Heart left ventricle (tissue), 16 donors: ENCODE results near the gene SEC14L5. TPM values are rescaled to one million over a fixed set of nuclear protein-coding genes. Genes with fewer than 3 reads are reported as not detected.

Experiments used
- ATAC-seq, 4 donors: fragments of 200-7000 bp; cut with Tn5 transposase; one replicate each; pipeline ENCODE4 v1.9.1; 2020 to 2022; ENCODE audit warnings: moderate library complexity in 4 of 4, mild to moderate bottlenecking in 3 of 4, moderate number of reproducible peaks in 1 of 4
- DNase-seq, 5 donors: peaks; one replicate each; pipeline ENCODE4 v3.0.0-alpha.2; 2020
- H3K27ac ChIP-seq, 12 donors: fragments of 200-600 bp; sonication (generic) in 4 of 12; one replicate each; pipeline versions ENCODE4 v1.5.0 to v1.8.0; 2016 to 2022; ENCODE audit warnings: mild to moderate bottlenecking in 2 of 12
- H3K27me3 ChIP-seq, 9 donors: fragments of 200-600 bp; sonication (generic) in 2 of 9; one replicate each; pipeline versions ENCODE4 v1.5.1 to v1.8.0; 2016 to 2022; ENCODE audit warnings: mild to moderate bottlenecking in 3 of 9
- H3K36me3 ChIP-seq, 9 donors: fragments of 200-600 bp; sonication (generic) in 2 of 9; one replicate each; pipeline versions ENCODE4 v1.5.0 to v1.8.0; 2018 to 2022; ENCODE audit warnings: mild to moderate bottlenecking in 2 of 9
- H3K4me1 ChIP-seq, 12 donors: fragments of 200-600 bp; sonication (generic) in 4 of 12; one replicate each; pipeline versions ENCODE4 v1.5.0 to v1.8.0; 2016 to 2022; ENCODE audit warnings: mild to moderate bottlenecking in 3 of 12
- H3K4me3 ChIP-seq, 12 donors: fragments of 200-600 bp; sonication (generic) in 4 of 12; one replicate each; pipeline versions ENCODE4 v1.5.0 to v1.8.0; 2017 to 2022; ENCODE audit warnings: mild to moderate bottlenecking in 9 of 12, moderate library complexity in 4 of 12
- H3K9me3 ChIP-seq, 12 donors: fragments of 200-600 bp; sonication (generic) in 4 of 12; one replicate each; pipeline versions ENCODE4 v1.5.0 to v1.8.0; 2016 to 2022; ENCODE audit warnings: mild to moderate bottlenecking in 1 of 12
- POLR2A ChIP-seq, 2 donors: fragments of 450-650 bp; IDR thresholded peaks; one replicate each; pipeline ENCODE4 v1.6.1; 2017; ENCODE audit warnings: antibody characterized with exemption in 2 of 2, mild to moderate bottlenecking in 2 of 2, moderate library complexity in 2 of 2
- WGBS, 4 donors: extraction: QIAGEN DNeasy Blood & Tissue Kit in 2 of 4; methylation state at CpG; one replicate each; pipeline versions ENCODE4 v1.1.5 to v1.1.7; 2013 to 2018; 5-methylcytosine and 5-hydroxymethylcytosine counted together
- intact Hi-C, 10 donors: fragments of 100-400 bp; cut with DNase I; formaldehyde crosslinking; loops; one replicate each; pipeline versions ENCODE4 v1.11.1 to v1.14.2; 2022
- polyA plus RNA-seq, 2 donors: library from polyadenylated mRNA; stranded (reverse); fragments of 200-250 nt; gene quantifications; one replicate each; pipeline ENCODE4 v1.2.3, GENCODE V29; 2013
- total RNA-seq, 9 donors: library from RNA; depleted of rRNA in 2 of 9; stranded (reverse); fragments of >200 nt in 2 of 9; fragmentation: NEBNext Ultra II Directional in 3 of 9; extraction: Animal tissue kit (Norgen Biotek cat#: 25700) in 3 of 9; gene quantifications; one replicate each; pipeline versions ENCODE4 v1.1.0 to v1.2.4, GENCODE V29; 2016 to 2023
- TF ChIP-seq, protein P1 (sequence below), 12 donors: fragments of 200-600 bp; sonication (generic) in 4 of 12; IDR thresholded peaks; one replicate each; pipeline versions ENCODE4 v1.5.0 to v1.8.0; 2018 to 2022; ENCODE audit warnings: antibody characterized with exemption in 12 of 12, mild to moderate bottlenecking in 5 of 12
- donor health status: ischemic (EF 13 %, LVEDD 7.1; RV severe dilation, severe dysfunction).
- donor health status: healthy with polysubstance abuse.
- donor health status: DM: no; HTN: yes; CAD: no.
- donor health status: DM: no; HTN: no; CAD: no.
- donor health status: ischemic (EF 25% LVEDD 6.9; RV normal size, moderate dysfunction).
- donor health status: ischemic (EF 25% LVEDD 5.7; RV mildly dilated, moderate dysfunction).
- donor health status: healthy.
- donor health status: DM: yes; HTN: yes; CAD: no.
- donor health status: ischemic (EF 35%, LVEDD 5.7; RV mildly dilated, moderate dysfunction).
- donor health status: nonischemic (EF 11% LVEDD 7.7; RV severe dilation, severe dysfunction).
- donor health status: DM: yes; HTN: yes; CAD: no.
- donor health status: PGD.
- donor health status: ischemic (EF 29% LVEDD 5.4; RV normal size, mild dysfunction).
- donor health status: nonischemic (EF 23%, LVEDD 6.1; RV moderate dilation, normal function).

Gene SEC14L5
- total and polyA plus RNA-seq, 11 donors = 0.11 to 25.4 (median 5.7) TPM

DNA sequence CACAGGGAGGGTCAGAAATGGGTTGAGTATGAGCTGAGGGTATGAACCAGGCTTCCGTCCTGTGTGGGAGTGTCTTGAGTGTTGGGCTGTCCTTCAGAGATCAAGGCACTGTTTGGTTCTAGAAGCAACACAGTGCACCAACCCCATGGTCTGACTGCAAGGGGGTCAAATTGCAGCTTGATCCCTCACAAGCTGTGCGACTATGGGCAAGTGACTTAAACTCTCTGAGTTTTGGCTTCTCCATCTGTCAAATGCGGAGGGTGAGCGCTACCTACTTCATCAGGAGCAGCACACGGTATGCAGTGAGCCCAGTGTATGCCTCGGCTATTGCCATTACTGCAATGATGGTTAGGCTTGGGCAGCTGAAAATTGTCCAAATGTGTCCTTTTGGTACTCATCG is 21.0 kb downstream of the SEC14L5 start:
- Histone ChIP-seq H3K4me3 (no peak overlapping the region), H3K27me3 (no peaks in the 10 kb centered on the region), H3K4me1 (peaks cover 0 to 14% (median 1%) of the 10 kb centered on the region in 12 donors), H3K9me3 (peaks cover 0 to 7% (median 0%) of the 10 kb centered on the region in 12 donors), H3K36me3 (no peaks in the 10 kb centered on the region), H3K27ac (no peak overlapping the region)
- TF ChIP-seq POLR2A (IDR thresholded peaks at IDR 0.05) = no peak
- TF ChIP-seq, protein P1, sequence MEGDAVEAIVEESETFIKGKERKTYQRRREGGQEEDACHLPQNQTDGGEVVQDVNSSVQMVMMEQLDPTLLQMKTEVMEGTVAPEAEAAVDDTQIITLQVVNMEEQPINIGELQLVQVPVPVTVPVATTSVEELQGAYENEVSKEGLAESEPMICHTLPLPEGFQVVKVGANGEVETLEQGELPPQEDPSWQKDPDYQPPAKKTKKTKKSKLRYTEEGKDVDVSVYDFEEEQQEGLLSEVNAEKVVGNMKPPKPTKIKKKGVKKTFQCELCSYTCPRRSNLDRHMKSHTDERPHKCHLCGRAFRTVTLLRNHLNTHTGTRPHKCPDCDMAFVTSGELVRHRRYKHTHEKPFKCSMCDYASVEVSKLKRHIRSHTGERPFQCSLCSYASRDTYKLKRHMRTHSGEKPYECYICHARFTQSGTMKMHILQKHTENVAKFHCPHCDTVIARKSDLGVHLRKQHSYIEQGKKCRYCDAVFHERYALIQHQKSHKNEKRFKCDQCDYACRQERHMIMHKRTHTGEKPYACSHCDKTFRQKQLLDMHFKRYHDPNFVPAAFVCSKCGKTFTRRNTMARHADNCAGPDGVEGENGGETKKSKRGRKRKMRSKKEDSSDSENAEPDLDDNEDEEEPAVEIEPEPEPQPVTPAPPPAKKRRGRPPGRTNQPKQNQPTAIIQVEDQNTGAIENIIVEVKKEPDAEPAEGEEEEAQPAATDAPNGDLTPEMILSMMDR (IDR thresholded peaks at IDR 0.05) = no peak
- ATAC-seq (no peak), DNase-seq (no peak)
- intact Hi-C loops = no loop called here
- WGBS, 4 donors = 83 to 86% (median 85%) methylated on average over 7 of the region's 7 CpGs

DNA sequence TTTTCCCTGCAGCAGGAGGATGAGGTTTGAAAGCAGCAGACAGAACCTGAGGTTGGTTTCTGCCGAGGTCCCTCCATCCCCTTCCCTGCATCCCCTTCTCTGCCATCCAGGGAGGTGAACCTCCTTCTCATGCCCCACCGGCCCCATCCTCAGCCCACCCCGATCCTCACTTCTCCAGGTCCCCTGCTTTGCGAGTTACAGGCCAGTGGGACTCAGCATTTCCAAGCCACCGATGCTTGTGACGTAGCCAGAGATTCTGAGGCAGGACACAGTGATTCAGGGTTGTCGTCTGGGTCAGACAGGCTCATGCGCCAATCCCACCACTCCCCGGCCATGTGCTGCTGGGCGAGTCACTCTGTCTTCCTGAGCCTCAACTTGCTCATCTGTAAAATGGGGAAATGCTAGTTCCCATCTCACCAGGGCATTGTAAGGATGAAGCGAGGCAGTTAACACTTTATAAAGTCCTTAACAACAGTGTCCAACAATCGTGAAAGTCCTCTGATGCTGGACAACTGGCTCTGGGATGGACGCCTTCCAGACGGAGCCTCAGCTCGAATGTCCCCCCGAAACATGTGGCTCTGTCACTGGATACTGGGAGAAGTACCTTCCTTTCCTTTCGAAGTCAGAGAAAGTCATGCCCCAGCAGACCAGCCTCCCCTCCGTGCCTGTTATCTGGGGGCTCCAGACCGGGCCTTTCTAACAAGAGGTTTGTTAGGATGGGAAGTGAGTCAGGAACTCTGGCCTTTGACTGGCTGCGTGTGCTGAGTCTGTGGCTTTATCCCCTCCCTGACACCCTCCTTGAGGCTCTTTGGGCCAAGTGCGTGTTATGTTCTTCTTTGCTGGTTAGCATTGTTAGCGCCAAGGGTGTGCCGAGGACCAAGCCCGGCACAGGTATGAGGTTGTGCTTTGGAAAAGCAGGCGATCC is 21.9 kb downstream of the SEC14L5 start:
- 71 to 79% (median 75%) methylated on average over 25 of the region's 25 CpGs for WGBS, 4 donors
- intact Hi-C loops = no loop called here
- H3K27me3 ChIP-seq = peaks cover 0 to 2% (median 0%) of the 10 kb centered on the region in 9 donors

DNA sequence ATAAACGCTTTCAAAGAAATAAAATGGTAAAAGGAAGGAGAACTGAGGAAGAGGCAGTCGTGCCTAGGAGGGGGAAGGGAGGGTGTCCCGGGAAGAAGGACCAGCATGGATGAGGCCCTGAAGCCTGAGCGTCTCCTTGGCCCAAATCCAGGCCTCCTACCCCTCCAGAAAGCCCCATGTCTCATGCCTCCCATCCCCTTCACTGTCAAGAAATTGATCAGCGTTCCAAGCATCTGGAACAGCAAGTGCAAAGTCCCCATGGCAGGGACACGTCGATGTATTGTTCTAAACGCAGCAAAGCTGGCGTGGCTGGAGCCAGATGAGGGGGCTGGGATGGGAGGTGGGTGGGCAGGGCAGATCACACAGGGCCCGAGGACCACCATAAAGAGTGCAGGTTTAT is 22.6 kb downstream of the SEC14L5 start:
- intact Hi-C loops = no loop called here
- DNase-seq = no peak
- 73 to 86% (median 75%) methylated on average over 10 of the region's 10 CpGs for WGBS, 4 donors
- peaks cover 0 to 12% (median 0%) of the 10 kb centered on the region in 12 donors for H3K9me3 ChIP-seq
- no peak for ATAC-seq
- no peak overlapping the region for H3K4me3 ChIP-seq
- H3K27ac ChIP-seq = no peak overlapping the region
- H3K36me3 ChIP-seq = no peaks in the 10 kb centered on the region
- TF ChIP-seq POLR2A (IDR thresholded peaks at IDR 0.05) = no peak
- TF ChIP-seq, protein P1 (IDR thresholded peaks at IDR 0.05) = no peak
- peaks cover 0 to 2% (median 0%) of the 10 kb centered on the region in 9 donors for H3K27me3 ChIP-seq
- H3K4me1 ChIP-seq = peaks cover 0 to 14% (median 1%) of the 10 kb centered on the region in 12 donors

More for the DNA sequence above, 21.9 kb downstream of the SEC14L5 start:
- TF ChIP-seq, protein P1 (IDR thresholded peaks at IDR 0.05) = no peak
- TF ChIP-seq POLR2A (IDR thresholded peaks at IDR 0.05) = no peak
- Histone ChIP-seq H3K4me1 (peaks cover 0 to 14% (median 1%) of the 10 kb centered on the region in 12 donors), H3K27ac (no peak overlapping the region), H3K36me3 (no peaks in the 10 kb centered on the region), H3K4me3 (no peak overlapping the region), H3K9me3 (peaks cover 0 to 12% (median 0%) of the 10 kb centered on the region in 12 donors)
- no peak for DNase-seq
- ATAC-seq = no peak

DNA sequence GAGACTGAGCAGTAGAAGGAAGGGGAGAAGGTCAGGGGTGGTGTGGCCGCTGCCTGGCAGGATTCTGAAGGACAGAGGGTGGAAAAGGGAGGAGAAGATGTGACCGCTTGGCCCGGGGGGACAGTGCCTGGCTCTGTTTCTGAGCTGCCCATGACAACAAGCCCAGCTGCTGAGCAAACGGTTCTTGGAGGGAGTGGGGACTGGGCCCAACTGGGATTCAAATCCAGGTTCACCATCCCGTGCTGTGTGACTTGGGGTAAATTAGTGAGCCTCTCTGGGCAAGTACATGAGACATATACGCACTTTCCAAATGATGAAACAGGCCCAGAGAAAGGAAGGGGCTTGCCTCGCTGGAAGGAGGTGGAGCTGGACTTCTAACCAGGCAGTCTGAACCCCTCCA is 23.3 kb downstream of the SEC14L5 start:
- peaks cover 0 to 8% (median 0%) of the 10 kb centered on the region in 12 donors for H3K9me3 ChIP-seq
- peaks cover 0 to 14% (median 1%) of the 10 kb centered on the region in 12 donors for H3K4me1 ChIP-seq
- intact Hi-C loops = no loop called here
- peak overlapping the region in 11 of 12 donors; percentile 40 to 96 (median 82) for H3K27ac ChIP-seq
- TF ChIP-seq, protein P1 (IDR thresholded peaks at IDR 0.05) = no peak
- TF ChIP-seq POLR2A (IDR thresholded peaks at IDR 0.05) = no peak
- H3K4me3 ChIP-seq = peak overlapping the region in 2 of 12 donors; percentile 33 to 36
- DNase-seq = no peak
- H3K36me3 ChIP-seq = no peaks in the 10 kb centered on the region
- peaks cover 0 to 5% (median 0%) of the 10 kb centered on the region in 9 donors for H3K27me3 ChIP-seq
- 65 to 75% (median 69%) methylated on average over 7 of the region's 7 CpGs for WGBS, 4 donors
- peak in 1 of 4 donors; percentile 14 for ATAC-seq
